NOMO-1 (cell line): Measurements from ENCODE around the gene FAM181A.

ENCODE experiments used
- DNase-seq, 2 experiments: peaks; one replicate each; lab custom pipeline; 2025; ENCODE audit not compliant: unreplicated experiment in 2 of 2; lab: John Stamatoyannopoulos, UW

The FAM181A gene

DNA sequence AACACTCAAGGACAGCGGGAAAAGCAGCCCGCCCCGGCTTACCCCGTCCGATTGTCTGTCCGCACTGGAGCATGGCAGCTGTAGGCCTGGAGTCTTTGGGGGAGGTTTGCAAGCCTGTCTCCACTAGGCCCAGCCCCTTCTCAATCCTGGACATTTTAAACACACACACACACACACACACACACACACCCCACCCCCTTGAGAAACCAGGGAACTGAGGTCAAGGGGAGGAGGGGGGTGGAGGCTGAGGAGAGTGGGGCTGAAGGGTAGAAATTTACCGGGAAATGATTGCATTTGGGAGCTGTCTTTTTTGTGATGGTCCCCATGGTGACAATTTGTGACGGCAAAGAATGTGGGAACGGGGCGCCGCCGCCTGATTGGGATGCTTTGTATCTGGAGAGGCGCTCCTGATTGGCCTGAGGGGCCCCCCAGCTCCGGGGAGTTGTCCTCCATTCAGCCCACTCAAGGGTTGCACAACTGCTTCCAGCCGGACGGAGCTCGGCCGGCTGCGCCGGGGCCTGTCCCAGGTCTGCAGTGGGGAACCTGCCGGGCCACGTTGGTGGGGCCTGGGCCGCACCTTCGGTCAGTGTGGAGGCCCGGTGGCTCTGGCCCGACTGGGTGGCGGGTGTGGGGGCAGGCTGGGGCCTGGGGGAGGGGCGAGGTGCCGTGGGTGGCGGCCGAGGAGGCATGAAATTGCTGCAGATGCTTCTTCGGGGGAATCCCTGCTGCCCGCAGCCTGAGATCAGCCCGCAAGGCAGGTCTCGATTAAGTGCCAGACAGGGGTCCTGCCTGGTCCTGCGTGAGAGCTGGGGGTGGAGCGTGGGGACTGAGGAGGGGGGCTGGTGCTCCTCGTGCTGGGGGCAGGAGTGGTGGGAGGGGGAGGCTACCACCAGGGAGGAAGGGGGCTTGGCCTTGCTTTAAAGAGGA lies at the start of gene FAM181A:
FAM181A (plus strand) TSS at position 472 of the 927 bp plus-strand sequence. CDS start 942 bp downstream, outside the sequence.
- no peak for DNase-seq

DNA sequence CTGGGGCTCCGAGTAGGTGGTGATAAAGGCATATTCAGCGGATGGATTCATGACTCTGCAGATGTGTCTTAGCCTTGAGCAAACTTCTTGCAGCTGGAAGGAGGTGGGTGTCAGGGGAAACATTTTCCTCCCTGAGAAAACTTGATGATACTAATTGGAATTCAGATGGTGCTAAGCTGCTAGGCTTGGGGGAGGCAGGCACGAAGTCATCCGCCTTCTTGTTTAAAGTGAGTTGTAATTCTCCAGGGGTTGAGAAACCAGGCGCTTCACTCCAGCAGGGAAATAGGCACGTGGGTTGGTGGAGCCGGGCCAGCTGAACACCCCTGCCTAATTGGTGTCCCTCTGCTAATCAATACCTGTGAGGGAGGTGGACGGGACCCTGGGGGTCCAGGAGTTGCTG lies 48.9 kb upstream of the FAM181A start:
- no peak for DNase-seq

- no peak for DNase-seq
These were observed 48.3 kb upstream of the FAM181A start for GRCh38 chr14:93878871-93879270.

GRCh38 chr14:93879362-93879983 lies 47.7 kb upstream of the FAM181A start:
- DNase-seq: no peak

DNA sequence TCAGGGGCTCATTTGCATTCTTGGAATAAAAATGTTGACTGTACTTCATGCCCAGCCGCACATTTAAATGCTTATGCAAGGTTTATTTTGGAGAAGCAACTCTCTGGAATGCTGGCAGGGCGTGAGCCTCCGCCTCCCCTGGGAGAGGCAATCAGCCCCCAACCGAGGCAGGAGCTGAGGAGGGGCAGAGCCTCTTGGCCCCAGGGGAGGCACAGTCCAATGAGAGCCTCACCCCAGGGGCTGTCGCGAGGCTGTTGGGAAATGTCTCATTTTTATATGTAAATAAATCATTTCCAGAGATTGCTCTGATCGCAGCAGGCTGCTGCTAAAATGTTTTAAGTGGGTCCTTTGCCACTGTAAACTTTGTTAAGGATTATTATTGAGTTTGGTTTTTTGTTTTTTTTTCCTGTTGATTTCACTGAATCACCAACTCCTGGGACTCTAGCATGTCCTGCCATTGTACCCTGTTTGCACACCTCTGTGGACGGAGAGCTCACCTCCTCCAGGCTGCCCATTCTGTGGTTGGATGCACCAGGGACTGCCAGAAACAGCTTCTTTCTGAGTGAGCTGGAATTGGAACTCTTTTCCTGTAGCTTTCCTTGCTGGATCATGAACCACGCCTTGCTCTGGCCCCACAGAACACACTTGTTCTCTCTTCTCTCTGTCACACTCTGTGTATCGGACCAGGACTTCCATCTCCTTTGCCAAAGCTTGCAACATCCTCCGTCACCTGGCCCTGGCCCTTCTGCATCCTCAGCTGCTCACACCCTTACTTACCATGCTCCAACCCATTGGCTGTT lies 46.9 kb upstream of the FAM181A start:
- no peak for DNase-seq

DNA sequence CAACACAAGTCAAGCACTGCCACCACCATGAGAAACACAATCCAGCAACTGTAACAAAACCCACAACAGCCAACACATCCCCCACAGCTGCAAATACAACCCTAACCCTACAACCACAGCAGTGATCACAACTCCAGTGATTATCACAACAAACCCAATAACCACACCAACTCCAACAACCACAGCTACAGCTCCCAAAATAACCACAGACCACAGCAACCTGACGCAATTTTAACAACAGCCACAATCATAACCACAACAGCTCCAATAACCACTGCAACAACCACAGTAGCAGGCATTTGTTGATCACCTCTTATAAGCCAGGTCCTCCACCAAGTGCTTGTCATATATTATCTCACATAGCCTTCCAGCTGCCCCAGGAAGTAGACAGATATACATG lies 42.2 kb upstream of the FAM181A start:
- DNase-seq: no peak

GRCh38 chr14:93888995-93889394 lies 38.1 kb upstream of the FAM181A start:
- no peak for DNase-seq

DNA sequence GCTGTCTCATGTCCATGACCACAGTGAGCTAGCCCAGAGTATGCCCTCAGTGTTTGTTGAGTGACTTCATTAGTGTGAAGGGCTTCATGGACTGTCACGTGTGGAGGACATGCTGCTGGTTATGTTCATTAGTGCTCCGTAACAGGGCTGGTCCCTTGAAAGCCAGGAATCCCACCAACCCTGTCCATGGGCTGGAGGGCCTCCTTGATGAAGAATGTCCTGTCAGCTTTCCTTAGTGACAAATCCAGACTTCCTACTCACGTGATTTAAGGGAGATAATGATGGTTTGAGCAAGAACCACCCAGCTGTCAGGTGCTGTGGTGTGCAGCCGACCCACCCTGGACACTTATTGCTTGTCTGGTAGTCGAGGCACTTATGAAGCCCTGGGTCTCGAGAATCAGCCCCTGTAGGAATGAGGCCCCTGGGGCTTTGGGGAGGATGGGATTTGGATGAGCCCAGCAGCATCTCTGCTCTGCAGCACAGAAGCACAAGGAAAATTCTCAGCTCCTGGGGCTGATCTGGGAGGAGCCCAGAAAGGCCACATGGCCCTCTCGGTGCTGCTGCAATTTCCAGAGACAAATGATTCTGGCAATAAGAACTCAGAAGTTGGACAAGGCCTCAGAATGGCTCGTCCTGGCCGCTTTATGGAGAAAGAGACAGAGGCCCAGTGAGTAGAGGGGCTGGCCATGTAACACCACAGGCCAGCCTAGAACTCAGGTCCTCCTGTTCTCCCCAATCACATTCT lies 37.2 kb upstream of the FAM181A start:
- no peak for DNase-seq

DNA sequence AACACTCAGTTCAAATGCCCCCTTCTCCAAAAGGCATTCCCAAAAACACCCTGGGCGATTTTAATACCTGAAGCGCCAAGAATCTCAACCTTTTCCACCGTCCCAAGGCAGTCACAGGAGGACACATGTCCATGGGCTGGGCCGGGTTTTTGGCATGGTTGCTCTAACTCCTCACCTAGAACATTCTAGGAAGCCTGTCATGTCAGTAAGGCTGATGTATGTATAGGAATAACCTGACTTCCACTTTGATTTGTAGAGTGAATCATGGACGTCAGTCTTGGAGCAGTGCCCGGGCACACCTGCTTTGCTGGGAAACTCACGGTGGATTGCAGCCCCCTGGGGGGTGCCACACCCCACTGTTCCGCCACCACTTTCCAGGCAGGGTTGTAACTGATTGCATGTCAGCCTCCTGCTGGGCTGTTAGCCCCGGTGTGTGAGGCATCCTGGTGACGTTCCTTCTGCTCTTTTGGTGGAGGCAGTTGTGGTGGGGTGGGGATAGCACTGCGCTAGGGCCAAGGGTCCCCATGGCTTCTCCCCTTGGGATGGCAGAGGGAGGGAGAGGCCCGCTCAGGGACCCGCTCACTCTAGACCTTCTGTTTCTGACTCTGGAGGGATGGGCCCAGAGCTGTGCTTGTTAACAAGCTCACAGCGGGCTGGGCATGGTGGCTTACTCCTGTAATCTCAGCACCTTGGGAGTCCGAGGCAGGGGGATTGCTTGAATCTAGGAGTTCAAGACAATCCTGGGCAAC lies 35.2 kb upstream of the FAM181A start:
- no peak for DNase-seq

- DNase-seq: no peak
These were observed 34.7 kb upstream of the FAM181A start for GRCh38 chr14:93892505-93892839.

GRCh38 chr14:93892923-93893558 lies 34.1 kb upstream of the FAM181A start:
- peak in 1 of 2 experiments; percentile 14 for DNase-seq

- no peak for DNase-seq
These were observed 33.4 kb upstream of the FAM181A start for GRCh38 chr14:93893661-93894261.

DNA sequence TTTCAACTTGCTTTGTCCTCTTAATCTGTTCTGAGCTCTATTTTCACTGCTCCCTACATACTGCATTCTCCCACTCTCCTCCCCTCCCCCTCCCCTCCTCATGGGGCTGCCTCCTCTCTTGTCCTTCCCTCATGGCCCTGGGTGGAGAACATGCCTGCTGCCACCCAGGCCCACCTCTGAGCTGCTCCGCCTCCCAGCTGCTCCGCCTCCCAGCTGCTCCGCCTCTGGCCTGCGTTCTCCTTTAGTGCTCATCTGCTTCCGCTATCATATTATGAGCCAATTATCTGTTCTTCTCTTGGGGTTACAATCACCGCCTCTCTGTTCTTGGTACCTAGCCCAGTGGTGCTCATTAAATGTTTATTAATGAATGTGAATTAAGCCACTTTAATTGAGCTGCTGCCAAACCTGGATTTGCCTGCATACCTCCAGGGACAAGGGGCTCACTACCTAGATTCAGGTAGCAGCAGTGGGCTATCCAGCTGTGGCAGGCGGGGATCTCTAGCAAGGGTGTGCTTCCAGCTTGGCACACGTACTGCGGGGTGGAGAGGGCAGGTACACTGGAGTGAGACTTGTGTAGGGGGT lies 32.0 kb upstream of the FAM181A start:
- DNase-seq: no peak

DNA sequence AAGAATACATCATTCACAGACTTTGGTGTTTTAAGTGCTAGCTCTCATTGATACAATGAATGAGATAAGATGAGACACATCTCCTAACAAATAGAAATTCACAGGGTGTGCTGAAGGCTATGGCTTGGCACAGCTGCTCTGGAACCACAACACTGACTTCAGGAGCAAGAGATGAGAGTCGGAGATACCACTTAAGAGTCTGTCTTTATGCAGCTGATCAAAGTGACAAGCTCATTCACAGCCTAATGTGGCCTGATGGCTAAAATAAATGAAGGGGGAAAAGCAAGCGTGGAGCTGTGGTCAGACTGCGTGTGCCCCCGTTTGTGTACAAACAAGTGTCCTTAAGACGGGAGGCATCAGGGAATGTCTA lies 29.7 kb upstream of the FAM181A start:
- DNase-seq: no peak

- no peak for DNase-seq
These were observed 29.0 kb upstream of the FAM181A start for GRCh38 chr14:93898081-93898611.

- no peak for DNase-seq
These were observed 28.4 kb upstream of the FAM181A start for GRCh38 chr14:93898731-93899130.

DNA sequence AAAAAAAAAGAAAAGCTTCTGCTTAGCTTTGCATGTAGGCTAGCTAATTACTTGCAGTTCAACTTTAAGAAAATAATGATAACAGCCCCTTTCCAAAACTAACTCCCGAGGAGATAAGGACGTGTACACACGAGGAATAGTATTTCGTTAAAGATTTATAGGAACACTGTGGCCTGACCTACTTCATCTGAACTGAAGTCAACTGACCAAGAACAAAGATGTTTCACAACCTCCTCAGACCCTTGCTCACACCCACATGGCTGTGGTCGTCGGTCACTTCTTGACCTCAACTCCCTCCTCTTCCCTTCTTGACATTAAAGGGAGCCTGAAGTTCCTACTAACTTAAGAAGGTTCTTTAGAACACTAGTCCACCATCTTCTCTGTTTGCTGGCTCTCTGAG lies 25.3 kb upstream of the FAM181A start:
- no peak for DNase-seq

DNA sequence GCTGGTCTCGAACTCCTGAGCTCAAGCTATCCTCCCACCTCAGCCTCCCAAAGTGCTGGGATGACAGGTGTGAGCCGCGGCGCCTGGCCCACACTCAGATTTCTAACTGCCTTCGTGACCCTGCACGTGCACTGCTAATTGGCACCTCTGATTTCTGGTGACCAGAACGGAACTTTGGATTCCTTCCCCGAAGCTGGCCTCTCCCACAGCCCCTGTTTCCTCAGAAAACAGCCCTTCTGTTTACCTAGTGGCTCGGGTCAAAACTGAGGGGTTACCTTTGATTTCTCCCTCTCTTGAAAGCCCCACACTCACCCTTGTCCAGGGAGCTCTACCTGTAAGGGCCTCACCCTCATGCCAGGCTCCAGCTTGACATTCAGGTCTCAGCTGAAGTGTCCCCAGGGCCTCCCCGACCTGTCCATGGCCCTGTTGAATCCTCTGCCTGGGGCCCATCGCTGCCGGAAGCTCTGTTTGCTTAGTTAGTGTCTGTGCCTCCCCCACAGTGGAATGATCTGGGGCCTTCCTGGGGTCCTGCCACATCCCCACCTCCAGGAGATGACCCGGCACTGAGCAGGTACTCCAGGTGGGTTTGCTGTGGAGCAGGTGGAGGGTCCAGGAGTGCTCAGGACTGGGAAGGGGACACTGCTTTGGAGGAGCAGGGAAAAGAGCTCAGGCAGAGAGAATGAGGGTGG lies 24.4 kb upstream of the FAM181A start:
- no peak for DNase-seq
